GM23338 (cell line): ENCODE data around the gene MACIR. TPM values are rescaled to one million over a fixed set of nuclear protein-coding genes. Genes with fewer than 3 reads are reported as not detected.

Experiments
- ATAC-seq: fragments of 200-7000 bp; cut with Tn5 transposase; 3 replicates; pipeline ENCODE4 v1.9.1; 2020
- DNase-seq: peaks from one replicate; pipeline ENCODE4 v3.0.0-alpha.2; 2015; ENCODE audit warnings: low spot score
- H2AFZ ChIP-seq: fragments of 200-600 bp; sonication (generic); 2 replicates; pipeline ENCODE4 v1.8.0; 2016; ENCODE audit warnings: antibody characterized with exemption, mild to moderate bottlenecking, moderate library complexity
- H3F3A ChIP-seq: fragments of 200-600 bp; sonication (generic); replicated peaks from 2 replicates; pipeline ENCODE4 v1.8.0; 2017; ENCODE audit warnings: antibody characterized with exemption, mixed run types, low read depth
- H3K27ac ChIP-seq: fragments of 200-600 bp; sonication (generic); 2 replicates; pipeline ENCODE4 v1.6.1; 2016; ENCODE audit warnings: low read depth
- H3K27me3 ChIP-seq: fragments of 200-600 bp; sonication (generic); 2 replicates; pipeline ENCODE4 v1.8.0; 2016; ENCODE audit warnings: mild to moderate bottlenecking, mixed run types, moderate library complexity; ENCODE audit not compliant: insufficient read depth
- H3K36me3 ChIP-seq: fragments of 200-600 bp; sonication (generic); 2 replicates; pipeline ENCODE4 v1.8.0; 2016; ENCODE audit warnings: mild to moderate bottlenecking; ENCODE audit not compliant: insufficient read depth
- H3K4me1 ChIP-seq: fragments of 200-600 bp; sonication (generic); 2 replicates; pipeline ENCODE4 v1.8.0; 2016; ENCODE audit warnings: mild to moderate bottlenecking, moderate library complexity; ENCODE audit not compliant: insufficient read depth
- H3K4me2 ChIP-seq: fragments of 200-600 bp; sonication (generic); 2 replicates; pipeline ENCODE4 v1.7.1; 2017; ENCODE audit warnings: mixed run types
- H3K4me3 ChIP-seq: fragments of 200-600 bp; sonication (generic); 2 replicates; pipeline ENCODE4 v1.6.1; 2016; ENCODE audit warnings: mixed run types
- H3K79me2 ChIP-seq: fragments of 200-600 bp; sonication (generic); replicated peaks from 2 replicates; pipeline ENCODE4 v1.8.0; 2017; ENCODE audit warnings: mild to moderate bottlenecking; ENCODE audit not compliant: insufficient read depth
- H3K9me2 ChIP-seq: fragments of 200-600 bp; sonication (generic); 2 replicates; pipeline ENCODE4 v1.8.0; 2017; ENCODE audit not compliant: insufficient read depth
- H4K20me1 ChIP-seq: fragments of 200-600 bp; sonication (generic); replicated peaks from 2 replicates; pipeline ENCODE4 v1.8.0; 2017; ENCODE audit warnings: mild to moderate bottlenecking; ENCODE audit not compliant: insufficient read depth
- H3K27ac Mint-ChIP-seq: 2 replicates; pipeline ENCODE4 v1.8.0; 2020; ENCODE audit warnings: inconsistent platforms, mild to moderate bottlenecking, moderate library complexity, mixed read lengths
- H3K27me3 Mint-ChIP-seq: 3 replicates; pipeline ENCODE4 v1.8.0; 2022; ENCODE audit warnings: low read depth, mild to moderate bottlenecking, moderate library complexity, mixed read lengths, inconsistent platforms; ENCODE audit not compliant: insufficient read depth, poor library complexity
- H3K36me3 Mint-ChIP-seq: 3 replicates; pipeline ENCODE4 v1.8.0; 2021; ENCODE audit warnings: low read depth, mild to moderate bottlenecking, inconsistent platforms, moderate library complexity, mixed read lengths
- H3K4me1 Mint-ChIP-seq: 3 replicates; pipeline ENCODE4 v1.8.0; 2020; ENCODE audit warnings: mild to moderate bottlenecking, inconsistent platforms, mixed read lengths
- H3K4me3 Mint-ChIP-seq: 3 replicates; pipeline ENCODE4 v1.8.0; 2021; ENCODE audit warnings: moderate library complexity, mild to moderate bottlenecking, inconsistent platforms, mixed read lengths
- H3K9me3 Mint-ChIP-seq: 3 replicates; pipeline ENCODE4 v1.8.0; 2020; ENCODE audit warnings: moderate library complexity, mild to moderate bottlenecking, inconsistent platforms, mixed read lengths
- CREB1 ChIP-seq: fragments of 250-450 bp; sonication (Bioruptor Pico); IDR thresholded peaks from 2 replicates; pipeline ENCODE4 v1.5.0; 2020; ENCODE audit warnings: low read depth, mild to moderate bottlenecking, moderate library complexity
- CTCF ChIP-seq, 2 experiments: fragments of 200-600 bp in 1 of 2; sonication (generic) in 1 of 2; conservative IDR thresholded peaks; 2 replicates each; pipeline versions ENCODE4 v1.5.1 to v1.6.1; 2016 to 2017; ENCODE audit warnings: antibody characterized with exemption in 2 of 2, low read depth in 2 of 2, mild to moderate bottlenecking in 2 of 2, moderate library complexity in 1 of 2
- EZH2 ChIP-seq: fragments of 200-600 bp; sonication (generic); IDR thresholded peaks from one replicate; pipeline ENCODE4 v1.8.0; 2017; ENCODE audit warnings: antibody characterized with exemption, mild to moderate bottlenecking, low read depth; ENCODE audit not compliant: unreplicated experiment
- EZH2phosphoT487 ChIP-seq: fragments of 200-600 bp; sonication (generic); IDR thresholded peaks from one replicate; pipeline ENCODE4 v1.8.1; 2018; ENCODE audit warnings: antibody characterized with exemption; ENCODE audit not compliant: unreplicated experiment
- JUNB ChIP-seq: IDR thresholded peaks from one replicate; pipeline ENCODE4 v1.6.1; 2016; ENCODE audit warnings: antibody characterized with exemption; ENCODE audit not compliant: unreplicated experiment
- NANOG ChIP-seq: IDR thresholded peaks from 2 replicates; pipeline ENCODE4 v1.6.1; 2016; ENCODE audit warnings: antibody characterized with exemption, borderline replicate concordance
- STAT1 ChIP-seq: IDR thresholded peaks from one replicate; pipeline ENCODE4 v1.6.1; 2016; ENCODE audit warnings: antibody characterized with exemption; ENCODE audit not compliant: unreplicated experiment
- ZNF331 ChIP-seq: fragments of 250-450 bp; sonication (Bioruptor Pico); IDR thresholded peaks from 2 replicates; pipeline ENCODE4 v1.5.0; 2020; ENCODE audit warnings: low read depth, mild to moderate bottlenecking, moderate library complexity
- ZNF462 ChIP-seq: fragments of 250-450 bp; sonication (Bioruptor Pico); IDR thresholded peaks from 2 replicates; pipeline ENCODE4 v1.5.0; 2020; ENCODE audit warnings: mild to moderate bottlenecking, moderate library complexity
- polyA plus RNA-seq: library from polyadenylated mRNA; unstranded; fragments of >200 nt; fragmentation: Nextera tagmentation; extraction: Ambion mirVana; gene quantifications from 2 replicates; pipeline ENCODE4 v1.2.1, GENCODE V29; 2016
- total RNA-seq: library from RNA; depleted of rRNA; stranded (reverse); fragments of >200 nt; shearing (Covaris generic); gene quantifications from 2 replicates; pipeline ENCODE4 v1.2.3, GENCODE V29; 2014

Gene MACIR
- total and polyA plus RNA-seq, 2 experiments from 2014 or later = 11.7 to 27.6 TPM

DNA sequence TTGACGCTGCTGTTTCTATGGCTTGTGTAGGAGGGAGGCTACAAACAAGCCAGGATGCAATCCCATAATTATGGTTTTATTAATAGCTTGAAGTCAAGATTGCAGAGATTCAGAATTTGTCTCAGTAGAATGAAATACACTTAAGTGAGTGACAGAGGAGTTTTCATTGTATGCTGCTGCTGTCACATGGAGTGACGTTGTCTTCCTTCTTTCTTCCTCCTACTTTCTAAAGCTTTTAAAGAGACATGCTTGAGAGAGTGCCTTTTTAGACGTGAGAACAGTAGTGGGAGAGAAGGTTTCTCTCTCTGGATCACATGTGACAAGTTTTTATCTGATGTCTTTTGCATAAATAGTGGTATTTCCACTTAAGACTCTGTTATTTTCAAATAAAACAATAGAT is 48.9 kb downstream of the MACIR start (continued):
- no peak for TF ChIP-seq JUNB
- TF ChIP-seq EZH2 = no peak
- no peak for TF ChIP-seq ZNF331
- no peak for TF ChIP-seq CREB1 (CRISPR knock-in tag)
- TF ChIP-seq NANOG = no peak
- TF ChIP-seq ZNF462 (CRISPR knock-in tag) = no peak

DNA sequence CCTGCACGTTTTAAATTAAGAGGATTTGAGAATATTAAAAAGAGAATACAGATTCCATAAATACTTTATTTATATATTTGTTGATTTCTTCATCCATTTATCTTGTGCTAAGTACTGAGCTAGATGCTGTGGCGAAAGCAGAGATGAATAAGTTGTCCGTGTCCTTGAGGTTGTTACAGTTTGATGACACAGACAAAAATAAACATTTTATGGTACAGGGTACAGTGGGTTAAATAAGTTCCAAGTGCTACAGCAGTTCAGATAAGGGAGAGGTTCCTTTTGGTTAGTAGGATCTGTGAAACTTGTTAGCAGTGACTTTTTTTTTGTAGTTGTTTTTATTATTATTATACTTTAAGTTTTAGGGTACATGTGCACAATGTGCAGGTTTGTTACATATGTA is 50.2 kb downstream of the MACIR start:
- peaks cover 5% of the 10 kb centered on the region; the same call in 1 of the 2 replicates for H3K9me2 ChIP-seq
- no peaks in the 10 kb centered on the region for H3K4me1 ChIP-seq
- no peaks in the 10 kb centered on the region for H3K27me3 Mint-ChIP-seq
- no peak overlapping the region for H3K4me3 ChIP-seq
- no peak overlapping the region for H3K27ac Mint-ChIP-seq
- no peak overlapping the region for H3K4me3 Mint-ChIP-seq
- no peaks in the 10 kb centered on the region for H3K79me2 ChIP-seq
- no peaks in the 10 kb centered on the region for H3K36me3 Mint-ChIP-seq
- no peaks in the 10 kb centered on the region; the same call in 2 of the 3 replicates for H3K9me3 Mint-ChIP-seq
- H3K36me3 ChIP-seq = no peaks in the 10 kb centered on the region
- no peaks in the 10 kb centered on the region for H3K27me3 ChIP-seq
- H3F3A ChIP-seq = no peaks in the 10 kb centered on the region
- no peak overlapping the region for H2AFZ ChIP-seq
- H3K27ac ChIP-seq = no peak overlapping the region
- ATAC-seq (no peak), DNase-seq (no peak)
- no peaks in the 10 kb centered on the region for H4K20me1 ChIP-seq
- H3K4me2 ChIP-seq = no peak overlapping the region
- H3K4me1 Mint-ChIP-seq = no peaks in the 10 kb centered on the region
- TF ChIP-seq ZNF462 (CRISPR knock-in tag) (no peak), EZH2 (no peak), STAT1 (no peak), EZH2phosphoT487 (no peak), CTCF (conservative IDR thresholded peaks at IDR 0.05; ENCODE audit: low read depth in 2 of 2) (no peak)
